HG03354 (cell line): Measurements from ENCODE around the gene POU5F1.
A peak's percentile ranks its signal among the peaks of the same experiment; 100 is the strongest.
"Not testable (repeated sequence)": the region's sequence is repeated elsewhere in the genome, so short reads cannot be mapped to it uniquely, and the experiment has no call there.

ENCODE experiments used
- ATAC-seq: cut with Tn5 transposase; IDR thresholded peaks from one replicate; pipeline ENCODE4 v1.9.1; 2021; ENCODE audit warnings: mild to moderate bottlenecking; ENCODE audit not compliant: unreplicated experiment, poor library complexity, severe bottlenecking

Gene POU5F1

GRCh38 chr6:31169858-31170599, 453 bp downstream of the POU5F1 start:
- ATAC-seq: not testable (repeated sequence)

- no peak for ATAC-seq
Measured at GRCh38 chr6:31169123-31169857, 1.2 kb downstream of the POU5F1 start.

- ATAC-seq: no peak
Measured at GRCh38 chr6:31168606-31169005, 1.9 kb downstream of the POU5F1 start.

GRCh38 chr6:31165986-31166385, 4.5 kb downstream of the POU5F1 start:
- ATAC-seq: no peak

GRCh38 chr6:31165064-31165832, 5.2 kb downstream of the POU5F1 start:
- ATAC-seq: peak; percentile 85

- ATAC-seq: not testable (repeated sequence)
Measured at GRCh38 chr6:31164475-31165063, 5.9 kb downstream of the POU5F1 start.

GRCh38 chr6:31163922-31164321, 6.6 kb downstream of the POU5F1 start:
- no peak for ATAC-seq

- no peak for ATAC-seq
Measured at GRCh38 chr6:31162463-31163165, 7.9 kb downstream of the POU5F1 start.

- no peak for ATAC-seq
Measured at GRCh38 chr6:31161216-31162126, 9.0 kb downstream of the POU5F1 start.

- ATAC-seq: no peak
Measured at GRCh38 chr6:31158863-31159855, 11.3 kb downstream of the POU5F1 start.

GRCh38 chr6:31158140-31158862, 12.2 kb downstream of the POU5F1 start, which contains the start of gene TCF19:
TCF19 (plus strand) TSS chr6:31158589; CDS start chr6:31159470, 881 bp downstream.
- ATAC-seq: peak; percentile 89

GRCh38 chr6:31157513-31158139, 12.9 kb downstream of the POU5F1 start, which contains the start of gene CCHCR1:
CCHCR1 (minus strand) TSS chr6:31157802; CDS start chr6:31157600, 202 bp downstream.
- no peak for ATAC-seq

GRCh38 chr6:31156641-31157040, 13.8 kb downstream of the POU5F1 start:
- ATAC-seq: no peak

- no peak for ATAC-seq
Measured at GRCh38 chr6:31154436-31154835, 16.0 kb downstream of the POU5F1 start.

- no peak for ATAC-seq
Measured at GRCh38 chr6:31152781-31153180, 17.7 kb downstream of the POU5F1 start.

- ATAC-seq: no peak
Measured at GRCh38 chr6:31149827-31150447, 20.5 kb downstream of the POU5F1 start.
